HCT116 (cell line): ENCODE data around the gene ENPP6. TPM values are rescaled to one million over a fixed set of nuclear protein-coding genes. Genes with fewer than 3 reads are reported as not detected.

Experiments used
- ATAC-seq: fragments of 200-7000 bp; cut with Tn5 transposase; 2 replicates; pipeline ENCODE4 v1.9.1; 2020; ENCODE audit warnings: mild to moderate bottlenecking, moderate library complexity
- BruUV-seq: library from RNA; stranded (reverse); fragments of 400-500 nt; replicated peaks from 2 replicates; lab custom pipeline; 2021; lab: Mats Ljungman, UMichigan
- CTCF ChIA-PET: fragments of 300-600 bp; sonication (Branson Sonifier 250); formaldehyde crosslinking; loops from one replicate; lab custom pipeline; 2021; ENCODE audit warnings: antibody characterized with exemption; lab: Charles Lee
- POLR2A ChIA-PET: fragments of 300-600, 350-600 bp; sonication (Branson Sonifier 250); formaldehyde crosslinking; loops from one replicate; lab custom pipeline; 2021; ENCODE audit warnings: antibody characterized with exemption; lab: Charles Lee
- RAD21 ChIA-PET, 2 experiments: fragments of 300-600 bp; sonication (Branson Sonifier 250); formaldehyde crosslinking; loops; one replicate each; lab custom pipeline; 2023; ENCODE audit warnings: low total read pairs in 2 of 2; ENCODE audit not compliant: uncharacterized antibody in 2 of 2, unreplicated experiment in 2 of 2, low non-redundant PET in 1 of 2; lab: Charles Lee
- DNase-seq: peaks from one replicate; pipeline ENCODE4 v3.0.0-alpha.2; 2010; ENCODE audit warnings: low read depth, low spot score
- H2AFZ ChIP-seq: fragments of 200-600 bp; shearing (Covaris generic), sonication (generic); 2 replicates; pipeline ENCODE4 v1.6.1; 2017; ENCODE audit warnings: low read depth, mixed run types, mixed read lengths, antibody characterized with exemption, low read length; ENCODE audit not compliant: poor library complexity, severe bottlenecking
- H3K27ac ChIP-seq: 2 replicates; pipeline ENCODE4 v1.5.1; 2012; ENCODE audit warnings: low read depth, low read length
- H3K27me3 ChIP-seq: fragments of 200-600 bp; sonication (generic); 2 replicates; pipeline ENCODE4 v1.6.1; 2016; ENCODE audit warnings: mixed run types, low read length, mixed read lengths; ENCODE audit not compliant: insufficient read depth
- H3K36me3 ChIP-seq, 2 experiments: fragments of 200-500 bp in 1 of 2; fragments of 200-600 bp in 1 of 2; sonication (Bioruptor generic) in 1 of 2; sonication (generic) in 1 of 2; 2 replicates each; pipeline versions ENCODE4 v1.5.1 to v1.6.1; 2014 to 2016; ENCODE audit warnings: low read length in 2 of 2, inconsistent platforms in 1 of 2, mixed read lengths in 1 of 2, mixed run types in 1 of 2; ENCODE audit not compliant: insufficient read depth in 2 of 2, control insufficient read depth in 1 of 2
- H3K4me1 ChIP-seq, 2 experiments: fragments of 200-600 bp in 1 of 2; sonication (generic) in 1 of 2; 2 replicates each; pipeline versions ENCODE4 v1.5.1 to v1.6.1; 2012 to 2017; ENCODE audit warnings: low read length in 2 of 2, inconsistent platforms in 1 of 2, mild to moderate bottlenecking in 1 of 2, mixed read lengths in 1 of 2, mixed run types in 1 of 2, moderate library complexity in 1 of 2; ENCODE audit not compliant: insufficient read depth in 2 of 2, control insufficient read depth in 1 of 2
- H3K4me2 ChIP-seq: fragments of 200-600 bp; sonication (generic); 2 replicates; pipeline ENCODE4 v1.6.1; 2017; ENCODE audit warnings: mixed run types, low read length, mixed read lengths
- H3K4me3 ChIP-seq, 2 experiments: fragments of 200-600 bp in 1 of 2; sonication (generic) in 1 of 2; replicated peaks in 1 of 2; 2 replicates each; pipeline ENCODE4 v1.5.1; 2011 to 2016; ENCODE audit warnings: low read length in 2 of 2, control low read depth in 1 of 2, low read depth in 1 of 2, mild to moderate bottlenecking in 1 of 2, mixed read lengths in 1 of 2, mixed run types in 1 of 2
- H3K79me2 ChIP-seq: fragments of 200-600 bp; sonication (generic); 2 replicates; pipeline ENCODE4 v1.6.1; 2017; ENCODE audit warnings: mild to moderate bottlenecking, mixed run types, low read length, moderate library complexity, mixed read lengths; ENCODE audit not compliant: insufficient read depth
- H3K9ac ChIP-seq: fragments of 200-600 bp; sonication (generic); 2 replicates; pipeline ENCODE4 v1.6.1; 2016; ENCODE audit warnings: low read length, mixed read lengths
- H3K9me2 ChIP-seq: fragments of 200-600 bp; sonication (generic), shearing (Covaris generic); 2 replicates; pipeline ENCODE4 v1.6.1; 2017; ENCODE audit warnings: mixed run types, mild to moderate bottlenecking, moderate library complexity; ENCODE audit not compliant: insufficient read depth
- H3K9me3 ChIP-seq, 2 experiments: fragments of 200-500 bp in 1 of 2; fragments of 200-600 bp in 1 of 2; sonication (Bioruptor generic) in 1 of 2; sonication (generic) in 1 of 2; 2 replicates each; pipeline ENCODE4 v1.6.1; 2014 to 2017; ENCODE audit warnings: low read length in 2 of 2, mixed read lengths in 2 of 2, inconsistent platforms in 1 of 2, low read depth in 1 of 2, mild to moderate bottlenecking in 1 of 2, mixed run types in 1 of 2, moderate library complexity in 1 of 2; ENCODE audit not compliant: control insufficient read depth in 1 of 2, insufficient read depth in 1 of 2
- H4K20me1 ChIP-seq: fragments of 200-600 bp; sonication (generic), shearing (Covaris generic); 2 replicates; pipeline ENCODE4 v1.6.1; 2017; ENCODE audit warnings: mixed run types, mild to moderate bottlenecking, moderate library complexity; ENCODE audit not compliant: insufficient read depth
- CEBPB ChIP-seq: IDR thresholded peaks from 2 replicates; pipeline ENCODE4 v1.6.1; 2012; ENCODE audit warnings: low read depth
- EGR1 ChIP-seq: IDR thresholded peaks from 2 replicates; pipeline ENCODE4 v1.6.1; 2012; ENCODE audit warnings: low read depth
- ELF1 ChIP-seq: IDR thresholded peaks from 2 replicates; pipeline ENCODE4 v1.6.1; 2012; ENCODE audit warnings: low read depth, borderline replicate concordance
- EZH2 ChIP-seq: fragments of 200-600 bp; sonication (generic); IDR thresholded peaks from 2 replicates; pipeline ENCODE4 v1.6.1; 2017; ENCODE audit warnings: antibody characterized with exemption, mixed run types
- JUND ChIP-seq: IDR thresholded peaks from 2 replicates; pipeline ENCODE4 v1.6.1; 2012
- POLR2A ChIP-seq: IDR thresholded peaks from 2 replicates; pipeline ENCODE4 v1.7.0; 2011; ENCODE audit warnings: borderline replicate concordance; ENCODE audit not compliant: insufficient read depth, insufficient read length; ENCODE audit errors: extremely low read depth
- POLR2AphosphoS5 ChIP-seq: IDR thresholded peaks from 2 replicates; pipeline ENCODE4 v1.6.1; 2011; ENCODE audit warnings: mild to moderate bottlenecking, low read depth, low read length, moderate library complexity
- RAD21 ChIP-seq: IDR thresholded peaks from 2 replicates; pipeline ENCODE4 v1.6.1; 2012; ENCODE audit warnings: low read depth, mild to moderate bottlenecking
- SIN3A ChIP-seq: IDR thresholded peaks from 2 replicates; pipeline ENCODE4 v1.6.1; 2012; ENCODE audit warnings: low read depth
- SP1 ChIP-seq: IDR thresholded peaks from 2 replicates; pipeline ENCODE4 v1.6.1; 2012; ENCODE audit warnings: low read depth
- SRF ChIP-seq: IDR thresholded peaks from 2 replicates; pipeline ENCODE4 v1.6.1; 2012; ENCODE audit warnings: low read depth
- ZBTB33 ChIP-seq: IDR thresholded peaks from 2 replicates; pipeline ENCODE4 v1.6.1; 2011; ENCODE audit warnings: mild to moderate bottlenecking, low read length, moderate library complexity; ENCODE audit not compliant: insufficient replicate concordance; ENCODE audit errors: extremely low read depth
- ZFX ChIP-seq: fragments of 450-650 bp; IDR thresholded peaks from 2 replicates; pipeline ENCODE4 v1.6.1; 2017
- intact Hi-C: fragments of 100-400 bp; cut with micrococcal nuclease; formaldehyde crosslinking; loops from 2 replicates; pipeline ENCODE4 v1.10.0; 2022
- total RNA-seq: library from RNA; stranded (reverse); gene quantifications from one replicate; pipeline ENCODE4 v1.2.1, GENCODE V29; 2021; ENCODE audit not compliant: unreplicated experiment
- TF ChIP-seq, protein P1 (sequence below): IDR thresholded peaks from 2 replicates; pipeline ENCODE4 v1.6.1; 2012; ENCODE audit warnings: low read depth
- TF ChIP-seq, protein P2 (sequence below), 3 experiments: fragments of 200-600 bp in 1 of 3; sonication (generic) in 1 of 3; IDR thresholded peaks in 2 of 3; conservative IDR thresholded peaks in 1 of 3; 2 replicates each; pipeline ENCODE4 v1.5.1; 2012 to 2017; ENCODE audit warnings: low read depth in 2 of 3, low read length in 2 of 3, antibody characterized with exemption in 1 of 3, borderline replicate concordance in 1 of 3, control low read depth in 1 of 3, mild to moderate bottlenecking in 1 of 3, mixed read lengths in 1 of 3, mixed run types in 1 of 3, moderate library complexity in 1 of 3; ENCODE audit not compliant: insufficient read depth in 1 of 3

Gene ENPP6
- total RNA-seq, 1 experiment from 2014 or later, result not detected

GRCh38 chr4:184189966-184190365 is 27.7 kb downstream of the ENPP6 start:
- no TSS peak for BruUV-seq
- RAD21 ChIA-PET, result no interaction called here
- H3K4me2 ChIP-seq, result no peak overlapping the region
- no peak overlapping the region for H3K9ac ChIP-seq
- no peak overlapping the region for H2AFZ ChIP-seq
- no peak overlapping the region for H3K27ac ChIP-seq
- ATAC-seq (no peak), DNase-seq (no peak)
- CTCF ChIA-PET, result no interaction called here
- H3K9me3 ChIP-seq, result no peaks in the 10 kb centered on the region
- H3K27me3 ChIP-seq, result no peaks in the 10 kb centered on the region
- H4K20me1 ChIP-seq, result no peaks in the 10 kb centered on the region
- 0 out of 4 replicates have a peak, but pooled peaks cover 0 to 5% of the 10 kb centered on the region in 2 experiments for H3K4me1 ChIP-seq
- no peaks in the 10 kb centered on the region for H3K9me2 ChIP-seq
- TF ChIP-seq RAD21 (no peak), EZH2 (no peak), JUND (no peak), ELF1 (no peak), SRF (no peak), POLR2AphosphoS5 (no peak), POLR2A (no peak), SP1 (no peak), SIN3A (no peak), CEBPB (no peak), ZBTB33 (no peak), ZFX (no peak), EGR1 (no peak)
- TF ChIP-seq, protein P1, sequence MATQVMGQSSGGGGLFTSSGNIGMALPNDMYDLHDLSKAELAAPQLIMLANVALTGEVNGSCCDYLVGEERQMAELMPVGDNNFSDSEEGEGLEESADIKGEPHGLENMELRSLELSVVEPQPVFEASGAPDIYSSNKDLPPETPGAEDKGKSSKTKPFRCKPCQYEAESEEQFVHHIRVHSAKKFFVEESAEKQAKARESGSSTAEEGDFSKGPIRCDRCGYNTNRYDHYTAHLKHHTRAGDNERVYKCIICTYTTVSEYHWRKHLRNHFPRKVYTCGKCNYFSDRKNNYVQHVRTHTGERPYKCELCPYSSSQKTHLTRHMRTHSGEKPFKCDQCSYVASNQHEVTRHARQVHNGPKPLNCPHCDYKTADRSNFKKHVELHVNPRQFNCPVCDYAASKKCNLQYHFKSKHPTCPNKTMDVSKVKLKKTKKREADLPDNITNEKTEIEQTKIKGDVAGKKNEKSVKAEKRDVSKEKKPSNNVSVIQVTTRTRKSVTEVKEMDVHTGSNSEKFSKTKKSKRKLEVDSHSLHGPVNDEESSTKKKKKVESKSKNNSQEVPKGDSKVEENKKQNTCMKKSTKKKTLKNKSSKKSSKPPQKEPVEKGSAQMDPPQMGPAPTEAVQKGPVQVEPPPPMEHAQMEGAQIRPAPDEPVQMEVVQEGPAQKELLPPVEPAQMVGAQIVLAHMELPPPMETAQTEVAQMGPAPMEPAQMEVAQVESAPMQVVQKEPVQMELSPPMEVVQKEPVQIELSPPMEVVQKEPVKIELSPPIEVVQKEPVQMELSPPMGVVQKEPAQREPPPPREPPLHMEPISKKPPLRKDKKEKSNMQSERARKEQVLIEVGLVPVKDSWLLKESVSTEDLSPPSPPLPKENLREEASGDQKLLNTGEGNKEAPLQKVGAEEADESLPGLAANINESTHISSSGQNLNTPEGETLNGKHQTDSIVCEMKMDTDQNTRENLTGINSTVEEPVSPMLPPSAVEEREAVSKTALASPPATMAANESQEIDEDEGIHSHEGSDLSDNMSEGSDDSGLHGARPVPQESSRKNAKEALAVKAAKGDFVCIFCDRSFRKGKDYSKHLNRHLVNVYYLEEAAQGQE, result no peak
- TF ChIP-seq, protein P2, sequence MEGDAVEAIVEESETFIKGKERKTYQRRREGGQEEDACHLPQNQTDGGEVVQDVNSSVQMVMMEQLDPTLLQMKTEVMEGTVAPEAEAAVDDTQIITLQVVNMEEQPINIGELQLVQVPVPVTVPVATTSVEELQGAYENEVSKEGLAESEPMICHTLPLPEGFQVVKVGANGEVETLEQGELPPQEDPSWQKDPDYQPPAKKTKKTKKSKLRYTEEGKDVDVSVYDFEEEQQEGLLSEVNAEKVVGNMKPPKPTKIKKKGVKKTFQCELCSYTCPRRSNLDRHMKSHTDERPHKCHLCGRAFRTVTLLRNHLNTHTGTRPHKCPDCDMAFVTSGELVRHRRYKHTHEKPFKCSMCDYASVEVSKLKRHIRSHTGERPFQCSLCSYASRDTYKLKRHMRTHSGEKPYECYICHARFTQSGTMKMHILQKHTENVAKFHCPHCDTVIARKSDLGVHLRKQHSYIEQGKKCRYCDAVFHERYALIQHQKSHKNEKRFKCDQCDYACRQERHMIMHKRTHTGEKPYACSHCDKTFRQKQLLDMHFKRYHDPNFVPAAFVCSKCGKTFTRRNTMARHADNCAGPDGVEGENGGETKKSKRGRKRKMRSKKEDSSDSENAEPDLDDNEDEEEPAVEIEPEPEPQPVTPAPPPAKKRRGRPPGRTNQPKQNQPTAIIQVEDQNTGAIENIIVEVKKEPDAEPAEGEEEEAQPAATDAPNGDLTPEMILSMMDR (IDR thresholded peaks at IDR 0.05 in 2 of 3, conservative IDR thresholded peaks at IDR 0.05 in 1 of 3; ENCODE audit: borderline replicate concordance in 1 of 3, insufficient read depth in 1 of 3, low read depth in 2 of 3, low read length in 2 of 3), result no peak
- no peaks in the 10 kb centered on the region for H3K36me3 ChIP-seq
- no peaks in the 10 kb centered on the region for H3K79me2 ChIP-seq
- POLR2A ChIA-PET, result no interaction called here
- intact Hi-C loops, result no loop called here
- no peak overlapping the region for H3K4me3 ChIP-seq
